Activated CD8-positive, alpha-beta T cell treated with anti-CD3 and anti-CD28 coated beads for 36 hours (primary cell): ENCODE data around the gene INO80. TPM values are rescaled to one million over a fixed set of nuclear protein-coding genes. Genes with fewer than 3 reads are reported as not detected.

Experiments
- ATAC-seq: fragments of 200-7000 bp; cut with Tn5 transposase; one replicate; pipeline ENCODE4 v1.10.0; 2021; ENCODE audit warnings: mild to moderate bottlenecking, moderate library complexity
- CTCF ChIA-PET: fragments of 350-600 bp; sonication (Branson Sonifier 250); formaldehyde crosslinking; loops from one replicate; lab custom pipeline; 2021; ENCODE audit warnings: antibody characterized with exemption; lab: Charles Lee
- POLR2A ChIA-PET: fragments of 350-600 bp; sonication (Branson Sonifier 250); formaldehyde crosslinking; loops from one replicate; lab custom pipeline; 2021; ENCODE audit warnings: antibody characterized with exemption; lab: Charles Lee
- DNase-seq: peaks from one replicate; pipeline ENCODE4 v3.0.0-alpha.2; 2020
- H3K27ac Mint-ChIP-seq: one replicate; pipeline ENCODE4 v1.8.0; 2021; ENCODE audit warnings: mild to moderate bottlenecking, mixed read lengths
- H3K27me3 Mint-ChIP-seq: one replicate; pipeline ENCODE4 v1.8.0; 2021; ENCODE audit warnings: mixed read lengths
- H3K36me3 Mint-ChIP-seq: one replicate; pipeline ENCODE4 v1.8.0; 2021; ENCODE audit warnings: low read depth, mixed read lengths
- H3K4me1 Mint-ChIP-seq: one replicate; pipeline ENCODE4 v1.8.0; 2021; ENCODE audit warnings: low read depth, mixed read lengths
- H3K4me3 Mint-ChIP-seq: one replicate; pipeline ENCODE4 v1.8.0; 2021; ENCODE audit warnings: mild to moderate bottlenecking, moderate library complexity, mixed read lengths
- H3K9me3 Mint-ChIP-seq: one replicate; pipeline ENCODE4 v1.8.0; 2021; ENCODE audit warnings: mixed read lengths
- intact Hi-C: fragments of 100-400 bp; cut with micrococcal nuclease; formaldehyde crosslinking; loops from one replicate; pipeline ENCODE4 v1.10.0; 2022
- total RNA-seq, 2 experiments: library from RNA; stranded (reverse); gene quantifications; one replicate each; pipeline ENCODE4 v1.2.3, GENCODE V29; 2021
- TF ChIP-seq, protein P1 (sequence below): fragments of 200-600 bp; IDR thresholded peaks from one replicate; pipeline ENCODE4 v1.8.0; 2022; ENCODE audit warnings: antibody characterized with exemption, mild to moderate bottlenecking

INO80 gene, protein sequence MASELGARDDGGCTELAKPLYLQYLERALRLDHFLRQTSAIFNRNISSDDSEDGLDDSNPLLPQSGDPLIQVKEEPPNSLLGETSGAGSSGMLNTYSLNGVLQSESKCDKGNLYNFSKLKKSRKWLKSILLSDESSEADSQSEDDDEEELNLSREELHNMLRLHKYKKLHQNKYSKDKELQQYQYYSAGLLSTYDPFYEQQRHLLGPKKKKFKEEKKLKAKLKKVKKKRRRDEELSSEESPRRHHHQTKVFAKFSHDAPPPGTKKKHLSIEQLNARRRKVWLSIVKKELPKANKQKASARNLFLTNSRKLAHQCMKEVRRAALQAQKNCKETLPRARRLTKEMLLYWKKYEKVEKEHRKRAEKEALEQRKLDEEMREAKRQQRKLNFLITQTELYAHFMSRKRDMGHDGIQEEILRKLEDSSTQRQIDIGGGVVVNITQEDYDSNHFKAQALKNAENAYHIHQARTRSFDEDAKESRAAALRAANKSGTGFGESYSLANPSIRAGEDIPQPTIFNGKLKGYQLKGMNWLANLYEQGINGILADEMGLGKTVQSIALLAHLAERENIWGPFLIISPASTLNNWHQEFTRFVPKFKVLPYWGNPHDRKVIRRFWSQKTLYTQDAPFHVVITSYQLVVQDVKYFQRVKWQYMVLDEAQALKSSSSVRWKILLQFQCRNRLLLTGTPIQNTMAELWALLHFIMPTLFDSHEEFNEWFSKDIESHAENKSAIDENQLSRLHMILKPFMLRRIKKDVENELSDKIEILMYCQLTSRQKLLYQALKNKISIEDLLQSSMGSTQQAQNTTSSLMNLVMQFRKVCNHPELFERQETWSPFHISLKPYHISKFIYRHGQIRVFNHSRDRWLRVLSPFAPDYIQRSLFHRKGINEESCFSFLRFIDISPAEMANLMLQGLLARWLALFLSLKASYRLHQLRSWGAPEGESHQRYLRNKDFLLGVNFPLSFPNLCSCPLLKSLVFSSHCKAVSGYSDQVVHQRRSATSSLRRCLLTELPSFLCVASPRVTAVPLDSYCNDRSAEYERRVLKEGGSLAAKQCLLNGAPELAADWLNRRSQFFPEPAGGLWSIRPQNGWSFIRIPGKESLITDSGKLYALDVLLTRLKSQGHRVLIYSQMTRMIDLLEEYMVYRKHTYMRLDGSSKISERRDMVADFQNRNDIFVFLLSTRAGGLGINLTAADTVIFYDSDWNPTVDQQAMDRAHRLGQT (N-terminal part only)
- total RNA-seq: 10 to 100 TPM; 19.1 to 20.2 TPM

DNA sequence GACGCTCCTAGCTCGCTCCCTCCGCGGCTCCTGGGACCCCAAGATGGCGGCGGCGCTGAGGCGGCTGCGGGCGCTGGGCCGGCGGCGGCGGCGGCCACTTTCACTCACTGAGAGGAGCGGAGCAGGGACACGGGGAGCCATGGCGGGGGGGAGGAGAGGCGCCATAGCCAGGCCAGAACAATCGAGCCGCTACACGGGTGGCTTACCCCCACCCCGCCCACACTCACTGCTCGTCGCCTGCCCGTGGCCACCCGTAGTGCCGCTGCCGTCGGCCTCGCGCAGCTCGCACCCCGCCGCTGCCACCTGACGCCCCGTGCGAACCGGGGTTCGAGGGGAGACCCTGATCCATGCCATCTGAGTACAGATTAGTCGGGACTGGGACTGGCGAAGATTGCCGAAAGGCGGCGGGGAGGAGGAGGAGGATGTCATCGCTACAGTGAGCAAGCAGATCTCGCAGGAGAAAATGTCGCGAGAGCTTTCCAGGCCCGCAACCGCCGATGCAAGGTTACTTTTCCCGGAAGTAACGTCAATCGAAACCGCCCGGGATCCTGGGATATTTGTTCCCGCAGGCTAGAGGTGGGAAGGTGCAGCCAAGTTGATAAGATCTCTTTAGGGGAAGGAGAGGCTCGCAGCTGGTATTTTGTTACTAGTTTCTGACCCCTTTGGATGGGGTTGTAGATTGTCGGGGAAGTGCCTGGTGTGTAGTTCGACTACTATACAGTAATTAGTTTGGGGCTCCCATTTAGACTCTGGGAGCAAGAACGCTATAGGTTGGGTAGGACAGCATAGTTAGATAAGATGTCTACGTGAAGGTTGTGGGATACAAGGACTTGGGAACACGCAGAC lies at the start of gene INO80:
INO80 (minus strand) TSS at position 165 of the 846 bp plus-strand sequence. CDS start 19,970 bp downstream, outside the sequence.
- peak; percentile 85 for ATAC-seq
- DNase-seq: peak; percentile 98
- TF ChIP-seq, protein P1, sequence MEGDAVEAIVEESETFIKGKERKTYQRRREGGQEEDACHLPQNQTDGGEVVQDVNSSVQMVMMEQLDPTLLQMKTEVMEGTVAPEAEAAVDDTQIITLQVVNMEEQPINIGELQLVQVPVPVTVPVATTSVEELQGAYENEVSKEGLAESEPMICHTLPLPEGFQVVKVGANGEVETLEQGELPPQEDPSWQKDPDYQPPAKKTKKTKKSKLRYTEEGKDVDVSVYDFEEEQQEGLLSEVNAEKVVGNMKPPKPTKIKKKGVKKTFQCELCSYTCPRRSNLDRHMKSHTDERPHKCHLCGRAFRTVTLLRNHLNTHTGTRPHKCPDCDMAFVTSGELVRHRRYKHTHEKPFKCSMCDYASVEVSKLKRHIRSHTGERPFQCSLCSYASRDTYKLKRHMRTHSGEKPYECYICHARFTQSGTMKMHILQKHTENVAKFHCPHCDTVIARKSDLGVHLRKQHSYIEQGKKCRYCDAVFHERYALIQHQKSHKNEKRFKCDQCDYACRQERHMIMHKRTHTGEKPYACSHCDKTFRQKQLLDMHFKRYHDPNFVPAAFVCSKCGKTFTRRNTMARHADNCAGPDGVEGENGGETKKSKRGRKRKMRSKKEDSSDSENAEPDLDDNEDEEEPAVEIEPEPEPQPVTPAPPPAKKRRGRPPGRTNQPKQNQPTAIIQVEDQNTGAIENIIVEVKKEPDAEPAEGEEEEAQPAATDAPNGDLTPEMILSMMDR: no peak
- Mint-ChIP-seq H3K27me3 (no peaks in the 10 kb centered on the region), H3K4me1 (peaks cover 18% of the 10 kb centered on the region), H3K27ac (peak within 1 kb of the TSS; percentile 100), H3K36me3 (peaks cover 13% of the 10 kb centered on the region), H3K4me3 (peak within 1 kb of the TSS; percentile 83), H3K9me3 (no peaks in the 10 kb centered on the region)
- POLR2A ChIA-PET: interaction anchor here (0.6 to 1.5 kb wide), 9 partner anchors 10 to 644 kb away, joined by 3 to 6 read pairs (median 3); partner anchors contain the start of genes CHAC1 and RPUSD2
- CTCF ChIA-PET: interaction anchor here (0.6 to 0.8 kb wide), 2 partner anchors 185 to 259 kb away, joined by 3 read pairs; no protein-coding TSS in a partner anchor
- intact Hi-C loops: loop anchor here (5.0 kb wide), 1 partner anchor 116 kb away; the partner anchor contains the start of genes CHP1 and EXD1

DNA sequence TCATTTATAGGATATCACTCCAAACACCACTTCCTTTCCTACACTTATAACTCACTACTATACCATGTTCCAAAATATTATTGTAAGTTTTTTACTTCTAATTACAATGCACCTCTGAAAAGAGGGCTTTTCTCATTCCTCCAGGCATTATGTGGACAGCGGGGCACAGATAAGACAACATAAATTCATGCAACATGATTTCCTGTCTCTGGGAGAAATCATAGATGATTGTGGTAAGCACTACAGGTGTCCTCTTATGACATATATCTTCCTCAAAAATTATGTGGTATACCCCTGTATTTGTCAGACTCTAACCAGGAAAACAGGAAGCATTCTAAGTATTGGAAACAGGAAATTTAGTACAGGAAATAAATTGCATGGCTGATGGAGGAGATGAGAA lies 45.7 kb upstream of the INO80 start:
- no peaks in the 10 kb centered on the region for H3K36me3 Mint-ChIP-seq
- ChIA-PET POLR2A (no interaction called here), CTCF (no interaction called here)
- no peaks in the 10 kb centered on the region for H3K9me3 Mint-ChIP-seq
- TF ChIP-seq, protein P1: no peak
- intact Hi-C loops: no loop called here
- H3K27me3 Mint-ChIP-seq: no peaks in the 10 kb centered on the region
- no peak for DNase-seq
- ATAC-seq: no peak
- no peak overlapping the region for H3K4me3 Mint-ChIP-seq
- no peak overlapping the region for H3K27ac Mint-ChIP-seq
- H3K4me1 Mint-ChIP-seq: peaks cover 13% of the 10 kb centered on the region

DNA sequence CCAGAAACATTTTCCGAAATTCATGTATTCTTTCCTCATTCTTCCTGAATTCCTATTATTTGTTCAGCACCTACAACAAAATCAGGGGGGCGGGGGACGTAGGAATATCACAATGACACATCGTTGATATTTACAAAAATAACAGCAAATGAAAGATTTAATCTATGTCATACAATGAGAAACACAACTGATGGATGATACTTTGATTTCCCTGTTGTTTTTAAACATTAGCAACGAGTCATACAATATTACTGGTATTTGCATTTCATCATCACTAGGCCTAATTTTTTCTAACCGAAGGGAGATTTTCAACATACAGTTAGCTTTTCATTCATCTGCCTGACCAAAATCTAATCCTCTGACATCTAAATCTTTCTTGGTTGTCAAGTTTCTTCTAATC lies 45.3 kb upstream of the INO80 start:
- H3K36me3 Mint-ChIP-seq: no peaks in the 10 kb centered on the region

More for the DNA sequence above, 45.3 kb upstream of the INO80 start:
- ATAC-seq: no peak
- H3K4me1 Mint-ChIP-seq: peaks cover 13% of the 10 kb centered on the region
- no peak overlapping the region for H3K27ac Mint-ChIP-seq
- POLR2A ChIA-PET: no interaction called here
- H3K4me3 Mint-ChIP-seq: no peak overlapping the region
- no peaks in the 10 kb centered on the region for H3K9me3 Mint-ChIP-seq
- CTCF ChIA-PET: no interaction called here
- H3K27me3 Mint-ChIP-seq: no peaks in the 10 kb centered on the region
- TF ChIP-seq, protein P1: no peak
- intact Hi-C loops: no loop called here
- no peak for DNase-seq
